ENCODE results near the gene ENPEP. TPM values are rescaled to one million over a fixed set of nuclear protein-coding genes. Genes with fewer than 3 reads are reported as not detected.

Gene ENPEP
- total RNA-seq, 1 donor from 2014 or later: not detected

DNA sequence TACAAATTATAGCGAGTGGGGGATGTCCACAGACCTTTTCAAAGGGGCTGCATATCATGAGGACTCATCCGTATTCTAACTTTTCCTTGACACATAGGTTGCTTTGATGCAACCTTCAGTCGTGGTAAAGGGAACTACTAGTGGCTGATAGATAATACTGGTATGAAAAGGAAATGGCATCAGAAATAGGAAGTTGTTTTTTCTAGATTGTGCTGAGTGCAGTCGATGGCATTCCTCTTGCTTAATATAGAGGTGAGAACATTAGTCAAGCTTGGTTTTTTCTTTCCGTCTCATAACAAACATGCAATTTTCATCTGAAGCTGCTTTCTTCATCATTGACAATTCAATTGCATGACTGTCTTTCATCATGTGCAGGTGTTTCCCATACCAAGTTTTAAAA, 16.6 kb downstream of the ENPEP start:
- Mint-ChIP-seq H3K4me3 (no peak overlapping the region), H3K27ac (no peak overlapping the region), H3K27me3 (peaks cover 17% of the 10 kb centered on the region), H3K9me3 (no peaks in the 10 kb centered on the region), H3K36me3 (ENCODE audit: low read depth) (no peaks in the 10 kb centered on the region), H3K4me1 (no peaks in the 10 kb centered on the region)
- intact Hi-C loops (cut with micrococcal nuclease): no loop called here
- DNase-seq: no peak

DNA sequence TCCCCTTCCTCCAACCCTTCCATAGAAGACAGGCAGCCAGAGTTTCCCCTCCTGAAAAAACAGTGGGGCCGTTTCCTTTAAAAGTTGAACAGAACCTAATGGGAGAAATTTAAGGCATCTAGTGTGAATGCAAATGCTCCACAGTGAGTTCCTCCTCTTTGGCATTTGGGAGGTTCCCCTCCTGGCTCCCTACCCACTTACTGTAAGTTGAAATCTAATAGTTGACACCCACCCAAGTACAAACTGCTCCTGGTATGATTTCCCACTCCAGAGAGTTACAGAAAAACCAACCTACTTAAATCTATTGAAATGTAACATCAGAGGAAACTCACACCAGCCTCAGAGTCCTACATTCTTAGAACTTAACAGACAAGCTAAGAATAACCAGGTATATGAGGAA, 17.6 kb downstream of the ENPEP start:
- no peak overlapping the region for H3K27ac Mint-ChIP-seq
- no peaks in the 10 kb centered on the region for H3K9me3 Mint-ChIP-seq
- no peak for DNase-seq
- H3K36me3 Mint-ChIP-seq (ENCODE audit: low read depth): no peaks in the 10 kb centered on the region
- H3K4me1 Mint-ChIP-seq: no peaks in the 10 kb centered on the region
- intact Hi-C loops (cut with micrococcal nuclease): no loop called here
- peaks cover 15% of the 10 kb centered on the region for H3K27me3 Mint-ChIP-seq
- H3K4me3 Mint-ChIP-seq: no peak overlapping the region

DNA sequence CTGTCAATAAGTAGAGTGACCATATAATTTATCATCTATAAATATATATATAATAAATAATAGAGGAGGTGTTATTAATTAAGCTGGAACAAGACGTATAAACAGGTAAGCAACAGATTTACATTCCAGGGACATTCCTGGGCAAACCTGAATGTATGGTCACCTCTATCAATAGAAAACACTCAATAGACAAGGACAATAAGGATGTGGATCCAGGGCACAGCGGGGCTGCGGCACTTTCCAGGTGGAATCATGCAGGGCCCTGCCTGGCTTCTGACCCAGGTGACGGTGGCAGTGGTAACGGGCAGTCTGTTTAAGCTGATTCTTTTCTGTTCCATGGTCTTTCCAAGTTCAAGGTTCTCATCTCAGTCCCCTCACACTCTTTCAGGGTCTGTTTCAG, 22.5 kb downstream of the ENPEP start:
- Mint-ChIP-seq H3K27me3 (peaks cover 15% of the 10 kb centered on the region), H3K36me3 (ENCODE audit: low read depth) (no peaks in the 10 kb centered on the region), H3K4me3 (no peak overlapping the region), H3K27ac (no peak overlapping the region), H3K9me3 (no peaks in the 10 kb centered on the region), H3K4me1 (no peaks in the 10 kb centered on the region)
- intact Hi-C loops (cut with micrococcal nuclease): no loop called here
- DNase-seq: no peak

DNA sequence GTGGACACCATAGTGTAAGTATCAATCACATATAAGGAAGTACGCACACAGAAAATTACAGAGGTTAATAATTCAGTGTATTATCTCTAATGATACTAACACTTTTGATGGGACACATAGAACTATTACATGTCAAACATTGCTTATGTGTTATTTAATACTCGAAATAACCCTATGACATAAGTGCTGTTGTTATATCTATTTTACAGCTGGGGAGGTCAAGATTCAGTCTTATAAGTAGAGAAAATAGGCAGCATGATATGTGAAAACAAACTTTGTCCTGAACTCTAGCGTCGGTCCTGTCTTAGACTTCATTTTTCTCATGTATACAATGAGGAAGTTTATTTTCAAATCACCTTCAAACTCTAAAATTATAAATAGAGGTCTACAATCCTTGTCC, 23.2 kb downstream of the ENPEP start:
- Mint-ChIP-seq H3K36me3 (ENCODE audit: low read depth) (no peaks in the 10 kb centered on the region), H3K4me1 (no peaks in the 10 kb centered on the region), H3K4me3 (no peak overlapping the region), H3K27me3 (peaks cover 11% of the 10 kb centered on the region), H3K9me3 (no peaks in the 10 kb centered on the region), H3K27ac (no peak overlapping the region)
- no peak for DNase-seq
- intact Hi-C loops (cut with micrococcal nuclease): no loop called here

DNA sequence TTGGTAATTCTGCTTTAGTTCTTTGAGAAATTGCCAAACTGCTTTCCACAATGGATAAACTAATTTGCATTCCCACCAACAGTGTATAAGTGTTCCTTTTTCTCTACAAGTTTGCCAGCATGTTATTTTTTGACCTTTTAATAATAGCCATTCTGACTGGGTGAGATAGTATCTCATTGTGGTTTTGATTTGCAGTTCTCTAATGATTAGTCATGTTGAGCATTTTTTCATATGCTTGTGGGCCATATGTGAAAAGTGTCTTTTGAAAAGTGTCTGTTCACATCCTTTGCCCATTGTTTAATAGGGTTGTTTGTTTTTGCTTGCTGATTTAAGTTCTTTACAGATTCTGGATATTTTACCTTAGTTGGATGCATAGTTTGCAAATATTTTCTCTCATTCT, 25.9 kb downstream of the ENPEP start:
- Mint-ChIP-seq H3K9me3 (no peaks in the 10 kb centered on the region), H3K36me3 (ENCODE audit: low read depth) (no peaks in the 10 kb centered on the region)
- no peak for DNase-seq

DNA sequence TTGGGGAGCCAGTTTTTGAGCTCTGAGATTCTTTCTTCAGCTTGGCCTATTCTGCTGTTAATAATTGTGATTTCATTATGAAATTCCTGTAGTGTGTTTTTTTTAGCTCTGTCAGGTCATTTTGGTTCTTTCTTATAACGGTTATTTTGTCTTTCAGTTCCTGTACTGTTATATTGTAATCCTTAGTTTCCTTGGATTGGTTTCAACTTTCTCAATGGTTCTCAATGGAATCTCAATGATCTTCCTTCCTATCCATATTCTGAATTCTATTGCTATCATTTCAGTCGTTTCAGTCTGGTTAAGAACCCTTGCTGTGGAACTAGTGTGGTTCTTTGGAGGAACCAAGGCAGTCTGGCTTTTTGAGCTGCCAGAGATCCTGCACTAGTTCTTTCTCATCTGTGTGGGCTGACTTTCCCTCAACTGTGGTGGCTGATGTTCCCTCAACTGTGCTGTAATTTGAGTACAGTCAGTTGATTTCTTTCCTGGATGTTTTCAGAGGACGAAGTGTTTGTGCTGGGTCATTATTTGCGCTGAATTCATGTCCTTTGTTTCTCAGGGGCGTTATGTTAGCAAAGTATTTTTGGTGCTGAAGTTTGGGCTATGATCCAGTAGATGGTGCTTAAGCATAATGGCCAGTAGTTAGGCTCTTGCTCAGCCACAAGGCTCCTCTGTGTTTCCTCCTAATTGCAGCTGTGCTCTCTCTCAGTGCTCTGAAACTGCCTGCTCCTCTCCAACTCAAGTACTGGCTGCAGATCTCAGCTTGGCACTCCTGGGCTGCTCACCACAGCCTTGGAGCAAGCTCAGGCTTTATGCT, 27.5 kb downstream of the ENPEP start:
- intact Hi-C loops (cut with micrococcal nuclease): no loop called here
- Mint-ChIP-seq H3K36me3 (ENCODE audit: low read depth) (no peaks in the 10 kb centered on the region), H3K27me3 (peaks cover 12% of the 10 kb centered on the region), H3K27ac (no peak overlapping the region), H3K9me3 (no peaks in the 10 kb centered on the region), H3K4me1 (no peaks in the 10 kb centered on the region), H3K4me3 (no peak overlapping the region)
- no peak for DNase-seq

More for the DNA sequence above, 25.9 kb downstream of the ENPEP start:
- no peak overlapping the region for H3K4me3 Mint-ChIP-seq
- no peak overlapping the region for H3K27ac Mint-ChIP-seq
- intact Hi-C loops (cut with micrococcal nuclease): no loop called here
- H3K27me3 Mint-ChIP-seq: peaks cover 9% of the 10 kb centered on the region
- H3K4me1 Mint-ChIP-seq: no peaks in the 10 kb centered on the region

DNA sequence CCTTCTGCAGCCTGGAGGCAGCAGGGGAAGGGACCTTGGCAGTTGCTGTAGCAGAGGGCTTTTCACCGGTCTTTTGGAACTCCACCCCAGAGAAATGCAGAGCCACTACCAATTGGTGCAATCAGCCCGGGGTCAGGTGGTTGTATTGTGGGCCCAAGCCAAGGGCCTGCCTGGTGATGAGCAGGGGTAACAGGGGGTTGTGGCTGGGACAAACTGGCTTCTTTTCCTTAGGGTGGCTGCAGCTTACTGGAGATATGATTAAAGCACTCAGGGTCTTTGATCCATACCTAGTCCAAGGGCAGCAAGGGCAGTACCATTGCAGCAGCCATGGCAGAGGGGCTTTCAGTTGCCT, 28.1 kb downstream of the ENPEP start:
- Mint-ChIP-seq H3K27me3 (peaks cover 11% of the 10 kb centered on the region), H3K9me3 (no peaks in the 10 kb centered on the region), H3K4me3 (no peak overlapping the region), H3K36me3 (ENCODE audit: low read depth) (no peaks in the 10 kb centered on the region), H3K4me1 (no peaks in the 10 kb centered on the region), H3K27ac (no peak overlapping the region)
- DNase-seq: no peak
- intact Hi-C loops (cut with micrococcal nuclease): no loop called here

DNA sequence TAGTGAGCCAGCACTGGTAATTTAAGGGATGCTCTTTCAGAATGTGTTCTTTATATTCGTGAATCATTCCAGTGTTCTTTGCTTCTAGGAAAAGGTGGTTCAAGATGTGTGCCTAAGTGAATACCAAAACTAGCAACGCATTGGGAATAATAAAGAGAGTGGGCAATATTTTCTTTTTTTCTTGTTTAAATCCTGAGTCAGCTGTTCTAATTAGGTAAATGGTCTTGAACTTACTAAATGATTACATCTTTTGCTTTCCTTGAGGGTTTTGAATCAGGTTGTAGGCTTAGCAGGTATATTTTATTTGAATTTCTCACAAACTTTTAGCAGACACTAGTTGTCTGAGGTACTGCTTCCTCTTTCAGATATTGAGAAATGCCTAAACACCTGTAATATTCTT, 29.5 kb downstream of the ENPEP start:
- H3K4me3 Mint-ChIP-seq: no peak overlapping the region
- no peaks in the 10 kb centered on the region for H3K36me3 Mint-ChIP-seq (ENCODE audit: low read depth)
- H3K27ac Mint-ChIP-seq: no peak overlapping the region
- no peaks in the 10 kb centered on the region for H3K9me3 Mint-ChIP-seq
- intact Hi-C loops (cut with micrococcal nuclease): no loop called here
- no peaks in the 10 kb centered on the region for H3K4me1 Mint-ChIP-seq
- no peak for DNase-seq
- H3K27me3 Mint-ChIP-seq: peaks cover 13% of the 10 kb centered on the region

DNA sequence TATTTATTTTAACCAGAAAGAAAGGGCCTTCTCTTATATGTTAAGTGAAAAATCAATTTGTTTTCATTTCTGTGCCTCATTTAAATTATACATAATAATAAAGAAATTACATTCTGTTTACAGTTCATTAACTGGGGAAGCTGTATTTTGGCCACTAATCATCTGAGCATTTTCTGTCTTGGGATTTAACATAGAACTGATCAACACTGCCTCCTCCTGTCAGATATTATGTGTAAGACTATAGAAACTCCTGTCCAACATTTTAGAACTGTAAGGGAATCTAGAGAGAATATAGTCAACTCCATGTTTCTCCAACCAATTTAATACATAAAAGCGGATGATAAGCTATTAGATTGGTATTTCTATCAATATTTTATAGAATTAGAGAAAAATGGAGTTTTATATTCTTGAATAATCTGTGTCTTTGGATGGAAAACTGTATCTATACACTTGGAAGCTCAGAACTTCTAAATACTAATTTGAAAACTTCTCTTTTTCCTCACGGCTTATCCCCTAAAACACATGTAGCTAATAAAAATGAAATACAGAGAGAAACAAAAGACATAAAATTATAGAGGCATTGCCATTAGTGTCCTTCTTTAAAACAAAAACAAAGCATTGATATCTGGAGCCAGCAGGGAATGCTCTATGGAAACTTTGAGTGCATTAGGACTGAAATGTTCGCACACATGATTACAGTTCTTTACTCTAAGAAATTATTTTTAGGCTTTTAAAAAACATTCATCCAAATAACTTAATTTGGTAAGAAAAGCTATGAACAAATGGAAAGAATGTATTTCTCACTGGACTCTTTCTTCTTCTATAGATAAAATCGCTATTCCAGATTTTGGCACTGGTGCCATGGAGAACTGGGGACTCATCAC, 33.1 kb downstream of the ENPEP start:
- peaks cover 8% of the 10 kb centered on the region for H3K27me3 Mint-ChIP-seq
- no peaks in the 10 kb centered on the region for H3K4me1 Mint-ChIP-seq
- no peak overlapping the region for H3K4me3 Mint-ChIP-seq
- intact Hi-C loops (cut with micrococcal nuclease): no loop called here
- no peaks in the 10 kb centered on the region for H3K9me3 Mint-ChIP-seq
- no peaks in the 10 kb centered on the region for H3K36me3 Mint-ChIP-seq (ENCODE audit: low read depth)
- H3K27ac Mint-ChIP-seq: no peak overlapping the region
- DNase-seq: no peak

DNA sequence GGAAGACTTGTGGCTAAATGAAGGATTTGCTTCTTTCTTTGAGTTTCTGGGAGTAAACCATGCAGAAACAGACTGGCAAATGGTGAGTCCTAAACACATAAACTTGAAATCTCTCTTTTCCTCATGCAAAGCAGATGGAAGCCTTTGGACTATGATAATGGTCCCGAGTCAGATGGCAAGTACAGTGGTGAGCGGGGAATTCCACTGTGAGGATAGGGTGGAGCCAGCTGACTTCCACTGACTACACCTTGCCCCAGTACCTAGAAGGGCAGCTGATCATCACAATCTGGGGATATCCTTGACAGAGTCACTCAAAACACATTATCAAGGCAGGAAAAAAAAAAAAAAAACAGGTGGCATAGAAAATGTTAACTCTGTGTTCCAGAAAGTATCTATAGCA, 34.3 kb downstream of the ENPEP start:
- Mint-ChIP-seq H3K36me3 (ENCODE audit: low read depth) (no peaks in the 10 kb centered on the region), H3K4me1 (peaks cover 1% of the 10 kb centered on the region)
- intact Hi-C loops (cut with micrococcal nuclease): loop anchor here (2.0 kb wide), 1 partner anchor 195 kb away; no protein-coding TSS in a partner anchor

DNA sequence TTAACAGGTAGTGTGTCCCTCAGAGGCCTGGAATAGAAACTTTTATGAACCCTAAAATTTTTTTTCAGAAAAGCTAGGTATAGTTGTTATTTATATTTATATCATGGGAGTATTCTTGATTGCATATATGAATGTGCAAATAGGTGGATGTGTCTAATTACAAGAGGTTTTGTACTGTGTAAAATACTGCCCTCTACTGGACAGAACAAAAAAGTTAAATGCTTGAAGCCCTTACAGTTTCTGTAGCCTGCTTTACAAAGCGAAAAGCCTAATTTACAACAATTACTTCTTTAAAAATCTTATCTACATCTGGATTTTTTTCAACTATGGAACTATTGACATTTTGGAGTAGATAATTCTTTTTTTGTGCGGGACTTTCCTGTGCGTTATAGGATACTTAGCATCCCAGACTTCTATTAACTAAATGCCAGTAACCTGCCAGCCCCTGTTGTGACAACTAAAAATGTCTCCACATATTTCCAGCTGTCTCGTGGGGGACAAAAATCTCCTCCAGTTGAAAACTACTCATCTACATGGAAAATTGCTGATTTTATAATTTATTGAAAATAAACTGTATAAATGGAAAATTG, 35.1 kb downstream of the ENPEP start:
- Mint-ChIP-seq H3K27me3 (peaks cover 6% of the 10 kb centered on the region), H3K9me3 (no peaks in the 10 kb centered on the region), H3K4me3 (no peak overlapping the region), H3K27ac (no peak overlapping the region), H3K4me1 (peaks cover 7% of the 10 kb centered on the region), H3K36me3 (ENCODE audit: low read depth) (no peaks in the 10 kb centered on the region)
- intact Hi-C loops (cut with micrococcal nuclease): loop anchor here (1.0 to 2.0 kb wide), 2 partner anchors 196 to 506 kb away; no protein-coding TSS in a partner anchor
- no peak for DNase-seq

More for the DNA sequence above, 34.3 kb downstream of the ENPEP start:
- Mint-ChIP-seq H3K4me3 (no peak overlapping the region), H3K27ac (no peak overlapping the region), H3K27me3 (peaks cover 8% of the 10 kb centered on the region), H3K9me3 (no peaks in the 10 kb centered on the region)
- no peak for DNase-seq

DNA sequence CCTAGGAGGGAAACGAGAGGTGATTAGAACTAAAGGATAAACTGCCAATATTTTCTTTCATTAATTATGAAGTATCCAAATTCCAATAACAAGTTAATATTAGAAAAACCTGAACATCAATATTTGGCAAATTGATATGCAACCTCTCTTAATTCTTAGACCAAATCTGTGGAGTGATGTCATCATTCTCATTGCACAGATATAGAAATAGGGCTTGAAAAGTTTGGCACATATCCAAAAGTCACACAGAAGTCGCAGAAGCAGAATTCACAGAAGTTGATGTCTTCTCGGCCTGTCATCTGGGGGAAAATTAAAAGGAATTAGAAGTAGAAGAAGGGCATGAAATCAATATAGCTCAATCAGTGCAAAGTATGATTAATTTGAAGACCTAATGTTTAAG, 36.9 kb downstream of the ENPEP start:
- intact Hi-C loops (cut with micrococcal nuclease): no loop called here
- peaks cover 6% of the 10 kb centered on the region for H3K27me3 Mint-ChIP-seq
- H3K4me3 Mint-ChIP-seq: no peak overlapping the region
- peaks cover 11% of the 10 kb centered on the region for H3K4me1 Mint-ChIP-seq
- no peaks in the 10 kb centered on the region for H3K36me3 Mint-ChIP-seq (ENCODE audit: low read depth)
- no peaks in the 10 kb centered on the region for H3K9me3 Mint-ChIP-seq
- DNase-seq: no peak
- H3K27ac Mint-ChIP-seq: no peak overlapping the region

DNA sequence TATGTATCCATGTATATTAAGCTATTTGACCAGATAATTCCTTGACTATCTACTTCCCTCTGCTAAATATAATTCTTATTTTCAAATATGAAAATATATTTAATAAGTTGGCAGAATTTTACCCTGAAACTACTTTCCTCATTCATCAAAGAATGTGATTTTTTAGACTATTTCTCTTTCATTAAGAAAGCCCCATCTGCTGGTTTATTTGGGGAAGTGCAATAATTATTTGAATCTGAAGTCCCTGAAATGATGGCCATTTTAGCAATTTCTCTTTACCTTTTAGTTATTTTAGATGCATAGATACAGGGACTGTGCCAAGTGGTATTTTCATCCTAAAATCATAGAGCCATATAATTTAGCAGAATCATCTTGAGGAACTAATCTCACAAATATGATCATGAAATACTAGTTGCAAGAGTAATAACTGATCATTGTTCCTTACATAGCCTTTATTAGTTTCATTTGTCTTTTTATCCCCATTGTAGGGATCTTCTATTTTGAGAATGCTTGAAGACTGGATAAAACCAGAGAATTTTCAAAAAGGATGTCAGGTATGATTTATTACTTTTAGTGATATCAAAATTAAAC, 39.0 kb downstream of the ENPEP start:
- Mint-ChIP-seq H3K4me3 (no peak overlapping the region), H3K9me3 (no peaks in the 10 kb centered on the region), H3K36me3 (ENCODE audit: low read depth) (no peaks in the 10 kb centered on the region), H3K27me3 (peaks cover 9% of the 10 kb centered on the region), H3K4me1 (peaks cover 13% of the 10 kb centered on the region), H3K27ac (no peak overlapping the region)
- DNase-seq: no peak
- intact Hi-C loops (cut with micrococcal nuclease): loop anchor here (1.0 to 5.0 kb wide), 4 partner anchors 318 to 1093 kb away; partner anchors contain the start of gene ELOVL6
